Measurements from ENCODE around the gene HOXC6. TPM values are rescaled to one million over a fixed set of nuclear protein-coding genes. Genes with fewer than 3 reads are reported as not detected.
A peak's percentile ranks its signal among the peaks of the same experiment; 100 is the strongest.

The HOXC6 gene
- polyA plus RNA-seq, 2 donors = 1.4 TPM

- WGBS, 2 donors = 62 to 72% methylated on average over 38 of the region's 38 CpGs
- H3K27ac ChIP-seq (ENCODE audit: low read depth in 2 of 2, low read length in 1 of 2) = no peak overlapping the region
- H3K4me3 ChIP-seq (ENCODE audit: low read depth in 1 of 2, low read length in 2 of 2) = no peak overlapping the region
- no peaks in the 10 kb centered on the region for H3K9me3 ChIP-seq (ENCODE audit: control insufficient read depth in 2 of 2, insufficient read depth in 1 of 2, low read depth in 1 of 2, low read length in 1 of 2)
- peaks cover 0 to 2% of the 10 kb centered on the region in 2 donors for H3K27me3 ChIP-seq (ENCODE audit: control insufficient read depth in 1 of 2, insufficient read depth in 2 of 2, low read length in 2 of 2)
- H3K36me3 ChIP-seq (ENCODE audit: control insufficient read depth in 2 of 2, insufficient read depth in 2 of 2, low read length in 1 of 2) = no peaks in the 10 kb centered on the region
- no peaks in the 10 kb centered on the region for H3K4me1 ChIP-seq (ENCODE audit: control insufficient read depth in 2 of 2, insufficient read depth in 2 of 2, low read length in 1 of 2)
These were observed 32.1 kb downstream of the HOXC6 start for GRCh38 chr12:54060174-54060974.

- no peak overlapping the region for H3K4me3 ChIP-seq (ENCODE audit: low read depth in 1 of 2, low read length in 2 of 2)
- 50 to 57% methylated on average over 7 of the region's 7 CpGs for WGBS, 2 donors
- H3K9me3 ChIP-seq (ENCODE audit: control insufficient read depth in 2 of 2, insufficient read depth in 1 of 2, low read depth in 1 of 2, low read length in 1 of 2) = no peaks in the 10 kb centered on the region
- no peaks in the 10 kb centered on the region for H3K36me3 ChIP-seq (ENCODE audit: control insufficient read depth in 2 of 2, insufficient read depth in 2 of 2, low read length in 1 of 2)
- H3K4me1 ChIP-seq (ENCODE audit: control insufficient read depth in 2 of 2, insufficient read depth in 2 of 2, low read length in 1 of 2) = no peaks in the 10 kb centered on the region
- H3K27ac ChIP-seq (ENCODE audit: low read depth in 2 of 2, low read length in 1 of 2) = no peak overlapping the region
- H3K27me3 ChIP-seq (ENCODE audit: control insufficient read depth in 1 of 2, insufficient read depth in 2 of 2, low read length in 2 of 2) = peaks cover 0 to 2% of the 10 kb centered on the region in 2 donors
These were observed 32.9 kb downstream of the HOXC6 start for GRCh38 chr12:54060975-54061778.

GRCh38 chr12:54065677-54066076, 37.4 kb downstream of the HOXC6 start:
- Histone ChIP-seq H3K4me3 (ENCODE audit: low read depth in 1 of 2, low read length in 2 of 2) (no peak overlapping the region), H3K27ac (ENCODE audit: low read depth in 2 of 2, low read length in 1 of 2) (no peak overlapping the region), H3K36me3 (ENCODE audit: control insufficient read depth in 2 of 2, insufficient read depth in 2 of 2, low read length in 1 of 2) (no peaks in the 10 kb centered on the region), H3K4me1 (ENCODE audit: control insufficient read depth in 2 of 2, insufficient read depth in 2 of 2, low read length in 1 of 2) (no peaks in the 10 kb centered on the region), H3K27me3 (ENCODE audit: control insufficient read depth in 1 of 2, insufficient read depth in 2 of 2, low read length in 2 of 2) (no peaks in the 10 kb centered on the region), H3K9me3 (ENCODE audit: control insufficient read depth in 2 of 2, insufficient read depth in 1 of 2, low read depth in 1 of 2, low read length in 1 of 2) (no peaks in the 10 kb centered on the region)

- Histone ChIP-seq H3K4me3 (ENCODE audit: low read depth in 1 of 2, low read length in 2 of 2) (no peak overlapping the region), H3K4me1 (ENCODE audit: control insufficient read depth in 2 of 2, insufficient read depth in 2 of 2, low read length in 1 of 2) (no peaks in the 10 kb centered on the region), H3K27me3 (ENCODE audit: control insufficient read depth in 1 of 2, insufficient read depth in 2 of 2, low read length in 2 of 2) (no peaks in the 10 kb centered on the region), H3K9me3 (ENCODE audit: control insufficient read depth in 2 of 2, insufficient read depth in 1 of 2, low read depth in 1 of 2, low read length in 1 of 2) (no peaks in the 10 kb centered on the region), H3K27ac (ENCODE audit: low read depth in 2 of 2, low read length in 1 of 2) (no peak overlapping the region), H3K36me3 (ENCODE audit: control insufficient read depth in 2 of 2, insufficient read depth in 2 of 2, low read length in 1 of 2) (no peaks in the 10 kb centered on the region)
- WGBS, 2 donors = 77 to 80% methylated on average over 1 of the region's 1 CpG
These were observed 38.2 kb downstream of the HOXC6 start for GRCh38 chr12:54066408-54066807.

GRCh38 chr12:54068418-54069070, 40.3 kb downstream of the HOXC6 start:
- H3K4me1 ChIP-seq (ENCODE audit: control insufficient read depth in 2 of 2, insufficient read depth in 2 of 2, low read length in 1 of 2) = no peaks in the 10 kb centered on the region
- H3K27me3 ChIP-seq (ENCODE audit: control insufficient read depth in 1 of 2, insufficient read depth in 2 of 2, low read length in 2 of 2) = no peaks in the 10 kb centered on the region
- no peak overlapping the region for H3K27ac ChIP-seq (ENCODE audit: low read depth in 2 of 2, low read length in 1 of 2)
- H3K36me3 ChIP-seq (ENCODE audit: control insufficient read depth in 2 of 2, insufficient read depth in 2 of 2, low read length in 1 of 2) = no peaks in the 10 kb centered on the region
- no peaks in the 10 kb centered on the region for H3K9me3 ChIP-seq (ENCODE audit: control insufficient read depth in 2 of 2, insufficient read depth in 1 of 2, low read depth in 1 of 2, low read length in 1 of 2)
- 75 to 77% methylated on average over 4 of the region's 4 CpGs for WGBS, 2 donors
- H3K4me3 ChIP-seq (ENCODE audit: low read depth in 1 of 2, low read length in 2 of 2) = no peak overlapping the region

GRCh38 chr12:54071942-54072341, 43.7 kb downstream of the HOXC6 start:
- Histone ChIP-seq H3K27ac (ENCODE audit: low read depth in 2 of 2, low read length in 1 of 2) (no peak overlapping the region), H3K4me3 (ENCODE audit: low read depth in 1 of 2, low read length in 2 of 2) (no peak overlapping the region), H3K36me3 (ENCODE audit: control insufficient read depth in 2 of 2, insufficient read depth in 2 of 2, low read length in 1 of 2) (no peaks in the 10 kb centered on the region), H3K9me3 (ENCODE audit: control insufficient read depth in 2 of 2, insufficient read depth in 1 of 2, low read depth in 1 of 2, low read length in 1 of 2) (no peaks in the 10 kb centered on the region), H3K27me3 (ENCODE audit: control insufficient read depth in 1 of 2, insufficient read depth in 2 of 2, low read length in 2 of 2) (no peaks in the 10 kb centered on the region), H3K4me1 (ENCODE audit: control insufficient read depth in 2 of 2, insufficient read depth in 2 of 2, low read length in 1 of 2) (no peaks in the 10 kb centered on the region)
- WGBS, 2 donors = 48 to 63% methylated on average over 1 of the region's 1 CpG

GRCh38 chr12:54074308-54074707, 46.1 kb downstream of the HOXC6 start:
- H3K27me3 ChIP-seq (ENCODE audit: control insufficient read depth in 1 of 2, insufficient read depth in 2 of 2, low read length in 2 of 2) = no peaks in the 10 kb centered on the region
- no peaks in the 10 kb centered on the region for H3K9me3 ChIP-seq (ENCODE audit: control insufficient read depth in 2 of 2, insufficient read depth in 1 of 2, low read depth in 1 of 2, low read length in 1 of 2)
- H3K36me3 ChIP-seq (ENCODE audit: control insufficient read depth in 2 of 2, insufficient read depth in 2 of 2, low read length in 1 of 2) = no peaks in the 10 kb centered on the region
- WGBS, 2 donors = 83 to 91% methylated on average over 6 of the region's 6 CpGs
- no peak overlapping the region for H3K27ac ChIP-seq (ENCODE audit: low read depth in 2 of 2, low read length in 1 of 2)
- no peaks in the 10 kb centered on the region for H3K4me1 ChIP-seq (ENCODE audit: control insufficient read depth in 2 of 2, insufficient read depth in 2 of 2, low read length in 1 of 2)
- H3K4me3 ChIP-seq (ENCODE audit: low read depth in 1 of 2, low read length in 2 of 2) = no peak overlapping the region

- WGBS, 2 donors = 60 to 70% methylated on average over 6 of the region's 6 CpGs
These were observed 47.2 kb downstream of the HOXC6 start for GRCh38 chr12:54075409-54075808.

GRCh38 chr12:54075974-54076373, 47.7 kb downstream of the HOXC6 start:
- Histone ChIP-seq H3K4me3 (ENCODE audit: low read depth in 1 of 2, low read length in 2 of 2) (no peak overlapping the region), H3K27ac (ENCODE audit: low read depth in 2 of 2, low read length in 1 of 2) (peak overlapping the region in 1 of 2 donors; percentile 3), H3K9me3 (ENCODE audit: control insufficient read depth in 2 of 2, insufficient read depth in 1 of 2, low read depth in 1 of 2, low read length in 1 of 2) (no peaks in the 10 kb centered on the region), H3K27me3 (ENCODE audit: control insufficient read depth in 1 of 2, insufficient read depth in 2 of 2, low read length in 2 of 2) (no peaks in the 10 kb centered on the region), H3K36me3 (ENCODE audit: control insufficient read depth in 2 of 2, insufficient read depth in 2 of 2, low read length in 1 of 2) (no peaks in the 10 kb centered on the region), H3K4me1 (ENCODE audit: control insufficient read depth in 2 of 2, insufficient read depth in 2 of 2, low read length in 1 of 2) (no peaks in the 10 kb centered on the region)

More at GRCh38 chr12:54075409-54075808, 47.2 kb downstream of the HOXC6 start:
- no peak overlapping the region for H3K27ac ChIP-seq (ENCODE audit: low read depth in 2 of 2, low read length in 1 of 2)
- no peaks in the 10 kb centered on the region for H3K9me3 ChIP-seq (ENCODE audit: control insufficient read depth in 2 of 2, insufficient read depth in 1 of 2, low read depth in 1 of 2, low read length in 1 of 2)
- no peak overlapping the region for H3K4me3 ChIP-seq (ENCODE audit: low read depth in 1 of 2, low read length in 2 of 2)
- no peaks in the 10 kb centered on the region for H3K4me1 ChIP-seq (ENCODE audit: control insufficient read depth in 2 of 2, insufficient read depth in 2 of 2, low read length in 1 of 2)
- H3K36me3 ChIP-seq (ENCODE audit: control insufficient read depth in 2 of 2, insufficient read depth in 2 of 2, low read length in 1 of 2) = no peaks in the 10 kb centered on the region
- H3K27me3 ChIP-seq (ENCODE audit: control insufficient read depth in 1 of 2, insufficient read depth in 2 of 2, low read length in 2 of 2) = no peaks in the 10 kb centered on the region
